HFFc6 (cell line): ENCODE measurements around the gene SLC27A2. TPM values are rescaled to one million over a fixed set of nuclear protein-coding genes. Genes with fewer than 3 reads are reported as not detected.
A peak's percentile ranks its signal among the peaks of the same experiment; 100 is the strongest.

Experiments
- DNase-seq: peaks from one replicate; pipeline ENCODE4 v3.0.0-alpha.2; 2018
- H3K27ac Mint-ChIP-seq: 2 replicates; pipeline ENCODE4 v1.8.0; 2020; ENCODE audit warnings: mild to moderate bottlenecking, mixed read lengths
- H3K27me3 Mint-ChIP-seq: 2 replicates; pipeline ENCODE4 v1.8.0; 2021; ENCODE audit warnings: mild to moderate bottlenecking, moderate library complexity, mixed read lengths; ENCODE audit not compliant: insufficient read depth
- H3K36me3 Mint-ChIP-seq: 2 replicates; pipeline ENCODE4 v1.8.0; 2021; ENCODE audit warnings: low read depth, mixed read lengths
- H3K4me1 Mint-ChIP-seq: 2 replicates; pipeline ENCODE4 v1.8.0; 2020; ENCODE audit warnings: low read depth, mixed read lengths
- H3K4me3 Mint-ChIP-seq: 2 replicates; pipeline ENCODE4 v1.8.0; 2020; ENCODE audit warnings: mild to moderate bottlenecking, moderate library complexity, mixed read lengths
- H3K9me3 Mint-ChIP-seq: 2 replicates; pipeline ENCODE4 v1.8.0; 2020; ENCODE audit warnings: mild to moderate bottlenecking, mixed read lengths
- total RNA-seq, 6 experiments: library from RNA; stranded (reverse); fragmentation: NEBNext Ultra II Directional; extraction: Animal tissue kit (Norgen Biotek cat#: 25700); gene quantifications; 2 replicates in 1 of 6; 3 replicates in 5 of 6; pipeline ENCODE4 v1.2.3, GENCODE V29; 2021
- TF ChIP-seq, protein P1 (sequence below): fragments of 200-600 bp; sonication (generic); IDR thresholded peaks from 2 replicates; pipeline ENCODE4 v1.5.0; 2021; ENCODE audit warnings: antibody characterized with exemption, mild to moderate bottlenecking

SLC27A2 gene
- total RNA-seq, 6 experiments from 2014 or later: 0.87 to 2.0 (median 1.3) TPM

DNA sequence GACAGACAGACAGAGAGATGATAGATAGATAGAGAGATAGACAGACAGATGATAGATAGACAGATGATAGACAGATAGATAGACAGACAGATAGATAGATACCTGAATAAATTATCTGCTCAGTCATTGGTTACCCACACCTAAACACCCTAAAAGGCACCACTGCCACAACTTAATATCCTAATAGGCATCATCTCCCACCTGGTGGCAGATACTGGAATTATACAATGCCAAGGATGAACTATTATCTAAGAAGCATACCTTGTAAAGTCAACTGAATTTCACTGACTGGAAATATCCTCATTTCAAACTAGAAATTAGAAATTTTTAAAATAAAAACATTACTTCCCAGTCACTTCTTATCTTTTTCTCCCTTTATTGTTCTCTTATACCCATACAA lies 43.6 kb upstream of the SLC27A2 start:
- H3K27ac Mint-ChIP-seq: peak overlapping the region; percentile 99
- TF ChIP-seq, protein P1, sequence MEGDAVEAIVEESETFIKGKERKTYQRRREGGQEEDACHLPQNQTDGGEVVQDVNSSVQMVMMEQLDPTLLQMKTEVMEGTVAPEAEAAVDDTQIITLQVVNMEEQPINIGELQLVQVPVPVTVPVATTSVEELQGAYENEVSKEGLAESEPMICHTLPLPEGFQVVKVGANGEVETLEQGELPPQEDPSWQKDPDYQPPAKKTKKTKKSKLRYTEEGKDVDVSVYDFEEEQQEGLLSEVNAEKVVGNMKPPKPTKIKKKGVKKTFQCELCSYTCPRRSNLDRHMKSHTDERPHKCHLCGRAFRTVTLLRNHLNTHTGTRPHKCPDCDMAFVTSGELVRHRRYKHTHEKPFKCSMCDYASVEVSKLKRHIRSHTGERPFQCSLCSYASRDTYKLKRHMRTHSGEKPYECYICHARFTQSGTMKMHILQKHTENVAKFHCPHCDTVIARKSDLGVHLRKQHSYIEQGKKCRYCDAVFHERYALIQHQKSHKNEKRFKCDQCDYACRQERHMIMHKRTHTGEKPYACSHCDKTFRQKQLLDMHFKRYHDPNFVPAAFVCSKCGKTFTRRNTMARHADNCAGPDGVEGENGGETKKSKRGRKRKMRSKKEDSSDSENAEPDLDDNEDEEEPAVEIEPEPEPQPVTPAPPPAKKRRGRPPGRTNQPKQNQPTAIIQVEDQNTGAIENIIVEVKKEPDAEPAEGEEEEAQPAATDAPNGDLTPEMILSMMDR: peak; percentile 72
- H3K4me1 Mint-ChIP-seq: peaks cover 75% of the 10 kb centered on the region
- H3K36me3 Mint-ChIP-seq: peaks cover 7% of the 10 kb centered on the region
- no peaks in the 10 kb centered on the region for H3K9me3 Mint-ChIP-seq
- H3K27me3 Mint-ChIP-seq: peaks cover 3% of the 10 kb centered on the region
- H3K4me3 Mint-ChIP-seq: no peak overlapping the region
- no peak for DNase-seq

DNA sequence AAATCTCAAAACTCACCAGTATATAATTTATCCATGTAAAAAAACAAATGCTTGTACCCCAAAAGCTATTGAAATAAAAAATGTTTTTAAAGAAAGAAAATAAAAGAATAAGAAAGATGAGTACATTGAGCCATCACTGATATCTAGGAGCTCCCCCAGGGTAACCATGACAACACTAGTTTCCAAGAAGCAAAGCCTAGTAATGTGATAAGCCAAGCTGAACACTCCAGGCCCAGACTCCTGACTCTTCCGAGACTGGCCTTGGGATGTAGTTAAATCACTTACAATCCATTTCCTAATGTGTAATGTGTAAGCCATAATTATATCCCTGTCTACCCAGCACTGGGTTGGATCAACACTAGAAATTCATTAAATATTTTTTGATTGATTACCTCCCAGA lies 41.9 kb upstream of the SLC27A2 start:
- H3K27me3 Mint-ChIP-seq: peaks cover 3% of the 10 kb centered on the region
- H3K36me3 Mint-ChIP-seq: peaks cover 7% of the 10 kb centered on the region
- TF ChIP-seq, protein P1: no peak
- H3K27ac Mint-ChIP-seq: no peak overlapping the region
- H3K9me3 Mint-ChIP-seq: no peaks in the 10 kb centered on the region
- H3K4me3 Mint-ChIP-seq: no peak overlapping the region
- H3K4me1 Mint-ChIP-seq: peaks cover 75% of the 10 kb centered on the region
- DNase-seq: no peak

DNA sequence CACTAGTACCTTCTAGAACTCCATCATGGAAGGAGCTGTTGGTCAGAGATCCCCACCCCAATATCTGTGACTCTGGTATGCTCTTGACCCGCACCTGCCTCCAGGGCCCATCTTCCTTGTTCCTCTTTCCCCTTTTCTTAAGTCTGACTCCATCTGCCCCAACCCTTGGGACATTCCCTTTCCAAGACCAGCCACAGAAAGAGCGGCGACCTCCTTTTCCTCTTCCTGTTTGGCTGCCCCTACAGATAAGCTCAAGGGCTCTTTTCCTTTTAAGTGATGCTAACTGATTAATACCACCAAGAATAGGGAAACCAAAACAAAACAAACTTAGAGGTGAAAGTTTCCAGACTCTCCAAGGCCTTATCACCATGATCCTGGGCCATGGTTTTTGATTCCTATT lies 41.0 kb upstream of the SLC27A2 start:
- TF ChIP-seq, protein P1: no peak
- no peak overlapping the region for H3K27ac Mint-ChIP-seq
- H3K36me3 Mint-ChIP-seq: peaks cover 3% of the 10 kb centered on the region; the same call in 1 of the 2 replicates
- no peak for DNase-seq
- H3K4me3 Mint-ChIP-seq: no peak overlapping the region
- peaks cover 75% of the 10 kb centered on the region for H3K4me1 Mint-ChIP-seq
- H3K9me3 Mint-ChIP-seq: no peaks in the 10 kb centered on the region
- peaks cover 3% of the 10 kb centered on the region for H3K27me3 Mint-ChIP-seq

DNA sequence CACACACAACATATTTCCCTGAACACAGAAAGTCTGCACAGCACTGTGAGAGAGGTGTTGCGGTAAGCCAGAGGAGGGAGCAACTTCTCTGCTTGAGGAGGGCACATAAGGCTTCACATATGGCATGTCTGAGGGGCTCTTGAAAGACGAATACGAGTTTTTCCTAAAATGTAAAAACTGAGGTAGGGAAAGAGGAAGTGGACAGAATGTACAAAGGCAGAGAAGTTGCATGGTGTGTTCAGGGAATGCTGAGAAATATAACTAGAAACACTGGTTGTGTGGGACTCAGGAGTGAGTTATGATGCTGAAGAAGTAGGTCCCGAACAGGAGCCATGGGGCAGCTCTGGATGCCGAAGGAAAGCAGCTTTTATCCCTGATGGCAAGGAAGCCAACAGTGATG lies 40.1 kb upstream of the SLC27A2 start:
- no peak for DNase-seq
- H3K9me3 Mint-ChIP-seq: no peaks in the 10 kb centered on the region
- peaks cover 75% of the 10 kb centered on the region for H3K4me1 Mint-ChIP-seq
- H3K4me3 Mint-ChIP-seq: no peak overlapping the region
- TF ChIP-seq, protein P1: no peak
- no peaks in the 10 kb centered on the region for H3K36me3 Mint-ChIP-seq
- H3K27me3 Mint-ChIP-seq: peaks cover 3% of the 10 kb centered on the region
- no peak overlapping the region for H3K27ac Mint-ChIP-seq

DNA sequence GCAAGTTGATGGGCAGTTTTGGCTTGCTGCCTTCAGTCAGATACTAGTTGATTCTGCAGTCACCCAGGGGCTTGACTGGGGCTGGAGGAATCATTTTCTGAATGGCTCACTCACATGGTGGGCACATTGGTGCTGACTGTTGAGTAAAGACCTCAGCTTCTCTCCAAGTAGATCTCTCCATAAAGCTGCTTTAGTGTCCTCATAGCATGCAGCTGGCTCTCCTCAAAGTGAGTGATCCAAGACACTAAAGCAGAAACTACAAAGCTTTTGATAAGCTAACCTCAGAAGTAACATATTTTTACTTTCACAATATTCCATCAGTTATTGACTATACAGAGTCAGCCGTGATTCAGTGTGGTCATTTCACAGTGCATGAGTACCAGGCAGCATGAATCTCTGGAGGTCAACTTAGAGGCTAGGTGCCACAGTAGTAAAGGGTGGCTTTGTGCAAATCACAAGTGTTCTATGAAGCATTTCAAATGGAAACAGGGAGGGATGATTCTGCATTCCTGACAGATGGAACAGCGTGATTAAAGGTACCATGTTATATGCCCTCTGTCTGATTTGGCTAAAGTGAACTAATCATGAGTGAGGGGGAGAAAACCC lies 38.6 kb upstream of the SLC27A2 start:
- Mint-ChIP-seq H3K4me3 (no peak overlapping the region), H3K36me3 (no peaks in the 10 kb centered on the region), H3K9me3 (no peaks in the 10 kb centered on the region), H3K27ac (no peak overlapping the region), H3K27me3 (no peaks in the 10 kb centered on the region; the same call in 1 of the 2 replicates), H3K4me1 (peaks cover 62% of the 10 kb centered on the region)
- TF ChIP-seq, protein P1: no peak
- no peak for DNase-seq
